ENCODE measurements around the gene BBIP1.
A peak's percentile ranks its signal among the peaks of the same experiment; 100 is the strongest.

BBIP1 gene, protein sequence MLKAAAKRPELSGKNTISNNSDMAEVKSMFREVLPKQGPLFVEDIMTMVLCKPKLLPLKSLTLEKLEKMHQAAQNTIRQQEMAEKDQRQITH

DNA sequence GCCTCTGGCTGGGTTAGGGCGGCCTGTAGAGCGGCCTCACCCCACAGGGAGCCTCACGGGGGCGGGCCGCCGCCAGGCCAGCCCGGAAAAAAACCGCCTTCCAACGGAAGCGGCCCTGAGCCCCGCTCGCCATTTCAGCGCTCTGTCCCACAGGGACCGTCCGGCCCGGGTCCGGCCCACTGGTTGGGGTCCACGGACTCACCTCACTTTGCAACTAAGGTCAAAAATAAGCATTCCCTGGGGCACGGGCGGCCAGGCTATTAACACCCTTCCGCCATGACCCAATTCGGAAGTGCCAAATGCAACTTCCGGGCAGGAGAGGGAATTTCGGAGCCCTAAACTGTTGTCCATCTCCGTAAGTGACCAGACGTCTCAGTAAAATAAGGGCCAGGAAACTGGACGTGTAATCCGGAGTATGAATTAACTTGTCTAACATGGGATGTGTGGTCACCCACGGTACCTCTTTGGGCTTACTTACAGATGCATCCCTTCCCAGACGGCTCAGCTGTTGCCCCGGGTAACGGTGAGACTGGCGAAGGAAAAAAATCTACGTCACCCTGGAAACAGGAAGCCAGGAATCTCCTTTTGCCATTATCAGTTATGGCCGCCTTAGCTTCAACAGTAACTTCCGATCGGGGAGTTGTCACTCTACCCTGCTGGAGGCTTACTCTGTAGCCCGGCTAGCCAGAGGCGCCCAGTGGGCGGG, at the start of gene BBIP1:
BBIP1 (minus strand) TSS at position 538 of the 706 bp plus-strand sequence. CDS start 1,023 bp downstream, outside the sequence.
- DNase-seq: peak; percentile 100

DNA sequence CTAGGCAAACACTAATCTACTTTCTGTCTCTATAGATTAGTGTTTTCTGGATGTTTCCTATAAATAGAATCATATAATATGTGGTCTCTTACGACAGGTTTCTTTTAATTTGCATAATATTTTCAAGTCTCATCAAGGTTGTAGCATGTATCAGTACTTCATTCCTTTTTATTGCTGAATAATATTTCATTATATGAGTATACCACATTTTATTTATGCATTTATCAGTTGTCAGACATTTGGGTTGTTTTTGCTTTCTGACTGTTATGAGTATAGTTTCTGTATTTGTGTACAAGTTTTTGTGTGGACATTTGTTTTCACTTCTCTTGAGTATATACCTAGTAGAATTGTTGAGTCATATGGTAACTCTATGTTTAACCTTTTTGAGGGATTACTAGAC, 48.7 kb upstream of the BBIP1 start:
- DNase-seq: no peak

DNA sequence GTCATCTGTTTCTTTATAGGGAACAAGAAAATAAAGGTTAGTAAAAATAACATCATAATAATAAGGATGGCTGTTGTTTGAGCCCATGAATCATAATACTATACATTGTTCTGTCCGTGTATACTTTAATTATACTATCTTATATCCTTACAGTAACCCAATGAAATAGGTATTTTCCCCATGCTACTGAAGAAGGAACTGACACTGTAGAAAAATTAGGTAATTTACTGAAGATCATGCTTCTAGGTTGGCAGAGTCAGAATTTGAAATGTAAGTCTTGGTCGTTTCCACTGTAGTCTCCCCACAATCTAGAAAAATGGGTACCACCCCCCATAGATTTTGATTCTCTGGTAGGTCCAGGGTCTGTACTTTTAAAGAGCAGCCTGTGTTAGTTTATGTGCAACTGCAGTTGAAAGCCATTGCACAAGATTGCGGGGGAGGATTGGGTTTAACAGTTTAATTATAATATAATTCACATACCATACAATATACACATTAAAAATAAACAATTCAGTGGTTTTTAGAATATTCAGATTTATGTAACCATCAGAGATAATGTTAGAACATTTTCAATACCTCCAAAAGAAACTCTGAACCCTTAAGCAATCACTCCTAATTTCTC, 48.1 kb upstream of the BBIP1 start:
- no peak for DNase-seq

DNA sequence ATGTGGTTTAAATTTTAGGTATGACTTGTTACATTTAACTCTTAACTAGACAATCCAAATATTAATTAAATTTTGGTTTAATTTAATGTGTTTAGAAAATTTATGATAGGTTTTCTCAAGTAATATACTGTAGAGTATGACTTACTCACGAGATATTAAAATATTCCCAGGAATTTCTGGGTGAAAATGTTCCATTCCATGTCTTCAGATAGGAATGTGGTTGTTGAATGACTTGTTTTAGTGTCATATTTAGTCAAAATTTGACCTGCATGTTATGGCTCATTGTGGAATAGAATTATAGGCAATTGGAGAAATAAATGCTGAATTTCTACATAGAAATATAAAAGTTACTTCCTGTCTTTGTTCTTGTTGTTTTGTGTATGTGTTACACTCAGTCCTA, 47.2 kb upstream of the BBIP1 start:
- DNase-seq: no peak

DNA sequence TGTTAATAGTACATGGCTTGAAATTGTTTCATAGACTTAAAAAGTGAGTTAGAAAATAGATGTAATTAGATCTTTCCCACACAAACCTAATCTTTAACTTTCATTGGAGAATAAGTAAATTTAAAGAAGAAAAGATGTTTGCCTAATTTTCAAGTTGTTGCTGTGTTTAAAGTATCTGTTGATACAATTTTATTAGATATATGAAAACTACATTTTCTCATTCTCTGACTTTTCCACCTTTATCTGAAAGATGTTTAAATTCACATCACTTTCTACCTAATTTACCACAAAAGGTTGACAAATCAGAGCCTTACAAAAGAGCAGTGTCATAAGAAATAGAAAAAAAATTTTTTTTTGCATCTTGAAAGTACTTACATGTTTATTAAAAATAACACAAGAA, 46.2 kb upstream of the BBIP1 start:
- no peak for DNase-seq

DNA sequence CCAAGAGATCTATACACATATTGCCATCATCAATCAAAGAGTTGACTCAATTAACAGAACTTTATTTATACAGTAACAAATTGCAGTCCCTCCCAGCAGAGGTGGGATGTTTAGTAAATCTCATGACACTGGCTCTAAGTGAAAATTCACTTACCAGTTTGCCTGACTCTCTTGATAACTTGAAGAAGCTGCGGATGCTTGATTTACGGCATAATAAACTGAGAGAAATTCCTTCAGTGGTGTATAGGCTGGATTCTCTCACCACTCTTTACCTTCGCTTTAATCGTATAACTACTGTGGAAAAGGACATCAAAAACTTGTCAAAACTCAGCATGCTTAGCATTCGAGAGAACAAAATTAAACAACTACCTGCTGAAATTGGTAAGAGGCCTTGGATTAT, 45.7 kb upstream of the BBIP1 start:
- no peak for DNase-seq

DNA sequence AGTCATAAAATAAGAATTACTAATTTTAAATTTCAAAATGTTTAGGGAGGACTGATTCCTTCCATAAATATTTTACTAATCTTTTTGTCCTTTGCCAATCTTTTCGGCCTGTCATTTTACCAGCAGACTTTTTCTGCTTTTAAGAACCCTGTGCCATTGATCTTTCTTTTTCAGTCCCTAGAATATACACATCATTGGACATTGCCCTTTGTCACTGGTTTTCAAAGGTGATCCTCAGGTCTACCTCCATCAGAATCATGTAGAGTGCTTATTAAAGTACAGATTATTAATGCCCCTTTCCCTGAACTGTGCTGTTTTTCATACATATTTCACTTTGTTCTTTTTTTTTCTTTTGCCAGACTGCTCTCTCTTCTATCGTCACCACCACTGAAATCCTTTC, 44.2 kb upstream of the BBIP1 start:
- DNase-seq: no peak

DNA sequence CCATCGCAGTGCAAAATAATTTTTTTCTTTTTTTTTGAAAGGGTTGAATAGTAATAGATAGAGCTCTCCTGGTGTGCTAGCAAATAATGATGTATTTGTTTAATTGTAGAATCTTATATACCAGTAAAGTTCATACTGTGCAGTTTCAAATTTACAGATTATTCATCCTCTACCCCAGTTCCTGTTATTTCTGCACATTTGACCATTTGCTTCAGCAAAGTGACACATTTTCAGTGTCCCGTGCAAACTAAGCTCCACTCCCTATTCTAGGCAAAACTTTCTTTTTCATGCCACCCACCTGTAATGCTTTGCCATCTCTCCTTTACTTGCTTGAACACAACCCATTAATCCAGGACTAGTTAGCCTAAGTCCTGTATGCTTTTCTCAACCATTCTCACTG, 43.5 kb upstream of the BBIP1 start:
- DNase-seq: no peak

DNA sequence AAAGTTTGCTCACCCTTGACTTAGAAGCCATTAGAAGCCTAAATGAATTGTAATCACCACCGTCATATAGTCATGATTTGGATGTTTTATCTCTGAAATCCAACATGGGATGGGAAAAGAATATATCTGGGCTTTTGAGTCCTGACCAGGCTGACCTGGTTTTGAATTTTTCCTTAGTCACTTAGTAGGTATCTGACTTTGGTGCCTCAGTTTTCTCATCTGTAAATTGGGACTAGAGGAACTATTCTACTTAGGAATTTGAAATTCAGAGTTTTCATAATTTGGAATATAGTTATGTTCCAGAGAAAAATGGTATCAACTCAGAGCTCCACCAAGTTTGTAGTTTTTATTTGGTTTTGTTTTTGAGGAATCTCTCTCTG, 41.3 kb upstream of the BBIP1 start:
- DNase-seq: no peak

DNA sequence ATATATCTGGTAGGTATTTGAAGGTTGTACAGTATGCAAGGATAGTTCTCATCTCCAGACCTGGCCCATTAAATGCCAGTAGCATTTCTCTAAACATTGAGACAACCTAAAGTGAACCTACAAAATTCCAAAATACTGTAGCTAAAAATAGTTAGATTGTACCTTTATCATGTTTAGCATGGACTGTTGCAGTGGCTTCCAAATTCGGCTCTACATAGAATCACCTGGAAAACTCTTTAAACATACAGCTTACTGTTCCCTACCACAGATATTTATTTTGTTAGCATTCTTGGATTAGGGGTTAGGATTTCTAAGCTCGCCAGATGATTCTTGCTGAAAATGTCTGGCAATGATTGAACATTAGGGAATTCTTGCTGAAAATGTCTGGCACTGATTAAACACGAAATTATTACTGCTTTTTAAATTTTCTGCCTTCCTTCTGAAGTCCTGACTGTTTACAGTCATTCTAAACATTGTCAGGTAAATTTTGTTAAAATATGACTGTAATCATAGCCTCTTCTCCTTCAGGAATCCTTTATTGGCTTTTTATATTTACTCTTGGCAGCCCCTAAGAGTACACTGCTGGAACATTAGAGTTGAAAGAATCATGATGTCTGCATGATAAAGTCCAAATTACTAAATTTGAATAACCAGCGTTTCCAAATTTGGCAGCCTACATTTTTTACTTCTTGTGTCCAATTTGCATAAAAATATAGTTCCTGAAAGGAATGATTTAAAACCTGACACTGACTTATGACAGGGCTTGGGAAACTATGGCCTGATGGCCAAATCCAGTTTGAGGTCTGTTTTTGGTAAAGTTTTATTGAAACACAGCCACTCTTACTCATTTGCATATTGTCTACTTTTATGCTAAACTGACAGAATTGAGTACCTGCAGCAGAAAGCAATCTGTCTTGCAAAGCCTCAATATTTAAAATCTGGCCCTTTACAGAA, 40.7 kb upstream of the BBIP1 start:
- no peak for DNase-seq

DNA sequence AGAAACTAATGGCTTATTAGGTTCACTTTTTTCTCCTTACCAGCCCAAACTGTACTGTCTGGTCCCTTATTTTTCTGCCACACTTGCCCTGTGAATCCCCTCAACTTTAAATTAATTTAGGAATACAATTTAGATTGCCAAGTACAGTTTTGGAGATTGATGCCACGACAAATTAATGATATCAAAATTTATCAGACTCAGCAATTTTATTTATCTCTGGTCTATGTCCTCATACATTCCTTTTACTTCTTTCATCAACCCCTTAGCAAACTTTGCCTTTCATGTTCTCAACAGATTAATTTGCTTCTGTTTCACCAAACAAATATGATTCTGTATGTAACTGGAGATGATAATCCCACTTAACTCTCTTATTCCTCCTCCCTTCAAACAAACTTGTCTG, 38.6 kb upstream of the BBIP1 start:
- DNase-seq: no peak

DNA sequence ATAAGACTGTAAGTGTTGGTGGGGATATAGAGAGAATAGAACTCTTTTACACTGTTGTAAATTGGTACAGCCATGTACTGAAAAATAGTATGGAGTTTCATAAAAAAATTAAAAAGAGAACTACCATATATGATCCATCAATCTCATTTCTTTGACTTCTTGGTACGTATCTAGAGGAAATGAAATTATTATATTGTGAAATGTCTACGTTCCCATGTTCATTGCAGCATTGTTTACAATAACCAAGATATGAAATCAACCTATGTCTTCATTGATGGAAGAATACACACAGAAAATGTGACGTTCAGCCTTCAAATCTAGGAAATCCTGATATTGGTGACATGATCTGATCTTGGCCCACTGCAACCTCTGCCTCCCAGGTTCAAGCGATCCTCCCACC, 32.4 kb upstream of the BBIP1 start:
- DNase-seq: no peak

DNA sequence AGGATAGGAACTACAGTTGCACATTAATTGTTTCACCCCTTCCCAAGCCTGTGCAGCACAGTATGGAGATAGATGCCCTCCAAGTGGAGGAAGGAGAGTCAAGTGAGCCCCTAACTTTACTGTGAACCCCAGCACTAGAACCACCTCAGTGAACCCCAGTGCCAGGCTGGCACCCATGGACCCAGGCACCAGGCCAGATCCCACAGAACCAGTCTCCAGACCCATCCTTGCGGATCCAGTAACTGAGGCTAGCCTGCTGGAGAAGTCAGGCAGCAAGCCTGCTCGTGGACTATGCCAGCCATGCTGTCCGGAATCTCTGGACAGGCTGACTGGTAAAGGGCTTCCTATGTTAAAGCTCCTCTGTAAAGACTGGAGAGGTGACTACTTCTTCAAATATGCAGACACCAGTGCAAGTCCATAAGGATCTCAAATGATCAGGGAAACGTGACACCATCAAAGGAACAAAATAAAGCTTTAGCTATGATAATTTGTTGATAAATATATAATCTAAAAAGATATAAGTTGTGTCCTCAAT, 28.1 kb upstream of the BBIP1 start:
- no peak for DNase-seq

DNA sequence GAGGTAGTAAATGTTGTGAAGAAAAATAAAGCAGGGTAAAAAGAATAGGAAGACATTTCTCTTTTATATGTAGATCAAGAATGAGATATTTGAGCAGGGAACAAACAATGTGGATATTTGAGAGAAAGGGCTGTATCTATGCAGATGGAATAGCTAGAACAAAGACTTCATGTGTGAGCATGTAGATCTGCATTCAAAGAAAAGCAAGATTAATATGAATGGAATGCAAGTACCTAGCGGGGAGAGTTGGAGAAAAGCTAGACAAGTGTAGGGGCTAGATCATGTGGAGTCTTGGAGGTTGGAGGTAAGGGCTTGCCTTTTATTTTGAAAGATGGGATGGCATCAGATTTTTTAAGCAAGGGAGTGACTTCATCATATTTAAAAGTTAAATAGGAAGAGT, 27.5 kb upstream of the BBIP1 start:
- DNase-seq: no peak

DNA sequence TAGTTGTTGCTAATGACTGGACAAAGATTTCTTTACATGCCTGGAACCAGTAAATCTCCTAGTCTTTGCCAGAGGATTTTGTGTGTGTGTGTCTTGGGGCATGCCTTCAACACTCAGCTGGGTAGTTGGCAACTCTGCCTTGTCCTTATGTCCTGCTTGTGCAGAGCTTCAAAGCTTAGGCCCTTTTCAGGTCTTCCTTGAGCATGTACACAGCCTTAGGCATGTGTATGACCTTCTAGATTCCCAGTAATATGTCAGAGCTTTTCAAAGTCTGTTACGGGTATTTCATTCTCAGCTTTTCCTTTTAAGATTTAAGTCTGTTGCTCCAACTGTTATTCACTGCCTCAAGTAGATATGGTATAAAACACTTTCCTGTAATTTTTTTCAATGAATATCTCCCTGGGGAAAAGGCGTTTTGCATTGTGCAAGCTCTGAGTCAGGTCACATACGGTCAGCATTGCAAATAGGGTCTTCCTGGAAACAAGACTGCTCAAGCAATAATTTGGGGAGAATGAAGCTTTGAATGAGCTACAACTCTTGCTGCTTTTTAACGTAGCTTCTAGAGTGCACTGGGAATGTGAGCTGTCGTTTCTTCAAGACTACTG, 25.9 kb upstream of the BBIP1 start:
- no peak for DNase-seq

DNA sequence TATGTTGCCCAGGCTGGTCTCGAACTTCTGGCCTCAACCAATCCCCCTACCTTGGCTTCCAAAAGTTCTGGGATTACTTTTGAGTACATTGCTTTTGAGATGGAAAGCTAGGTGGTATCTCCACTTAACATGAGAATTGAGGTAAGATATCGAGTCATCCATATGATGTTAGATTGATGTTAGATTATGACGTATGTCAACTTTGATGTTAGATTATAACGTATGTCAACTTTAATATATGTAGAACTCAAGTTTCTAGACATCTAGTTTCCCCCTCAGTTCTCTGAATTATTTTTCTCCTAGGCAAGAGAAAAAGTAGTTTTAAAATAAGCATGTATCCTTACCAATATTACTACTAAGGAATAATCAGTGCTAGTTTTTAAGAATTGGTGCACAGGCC, 20.4 kb upstream of the BBIP1 start:
- DNase-seq: no peak

DNA sequence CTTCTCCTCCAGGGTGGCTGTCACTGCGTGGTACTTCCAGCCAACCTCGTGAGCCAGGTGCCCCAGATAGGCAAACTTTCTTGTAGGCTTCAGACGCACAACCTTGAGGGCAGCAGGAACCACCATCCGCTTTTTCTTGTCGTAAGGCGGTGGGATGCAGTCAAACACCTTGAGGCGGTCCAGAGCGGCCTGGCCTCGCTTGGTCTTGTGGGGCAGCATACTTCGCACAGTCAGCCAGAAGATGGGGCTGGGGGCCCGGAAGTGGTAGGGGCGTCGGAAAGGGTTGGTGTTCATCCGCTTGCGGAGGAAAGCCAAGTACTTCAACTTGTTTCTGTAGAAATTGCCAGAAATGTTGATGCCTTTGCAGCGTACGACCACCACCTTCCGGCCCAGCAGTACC, 17.8 kb upstream of the BBIP1 start:
- no peak for DNase-seq

DNA sequence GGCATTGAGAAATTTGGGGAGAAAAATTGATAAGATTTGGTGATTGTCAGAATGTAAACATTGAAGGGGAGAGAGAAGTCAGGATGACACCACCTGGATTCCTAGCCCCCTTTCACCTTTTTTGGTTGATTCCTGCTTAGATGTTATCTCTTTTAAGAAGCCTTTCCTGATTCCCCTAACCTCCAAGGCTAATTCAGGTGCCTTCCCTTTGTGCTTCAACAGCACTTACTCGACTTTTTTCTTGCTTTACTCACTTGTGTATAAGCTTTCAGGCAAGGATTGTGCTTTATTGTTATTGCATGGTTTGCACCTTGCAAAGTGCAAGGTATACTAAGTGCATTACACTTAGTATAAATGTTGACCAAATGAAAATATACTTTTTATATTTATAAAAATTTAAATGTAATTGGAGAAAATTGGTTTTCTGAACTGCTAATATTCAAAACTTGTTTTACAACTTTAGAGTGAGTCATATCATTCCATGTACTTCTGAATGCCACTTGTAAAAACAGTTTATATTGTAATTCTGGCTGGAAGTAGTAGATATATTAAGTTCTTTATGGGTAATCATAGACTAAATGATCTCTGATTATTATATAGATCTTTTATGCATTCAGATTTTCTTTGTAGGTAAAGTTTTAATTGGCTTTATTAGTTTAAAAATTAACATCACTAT, 13.7 kb upstream of the BBIP1 start:
- DNase-seq: no peak

DNA sequence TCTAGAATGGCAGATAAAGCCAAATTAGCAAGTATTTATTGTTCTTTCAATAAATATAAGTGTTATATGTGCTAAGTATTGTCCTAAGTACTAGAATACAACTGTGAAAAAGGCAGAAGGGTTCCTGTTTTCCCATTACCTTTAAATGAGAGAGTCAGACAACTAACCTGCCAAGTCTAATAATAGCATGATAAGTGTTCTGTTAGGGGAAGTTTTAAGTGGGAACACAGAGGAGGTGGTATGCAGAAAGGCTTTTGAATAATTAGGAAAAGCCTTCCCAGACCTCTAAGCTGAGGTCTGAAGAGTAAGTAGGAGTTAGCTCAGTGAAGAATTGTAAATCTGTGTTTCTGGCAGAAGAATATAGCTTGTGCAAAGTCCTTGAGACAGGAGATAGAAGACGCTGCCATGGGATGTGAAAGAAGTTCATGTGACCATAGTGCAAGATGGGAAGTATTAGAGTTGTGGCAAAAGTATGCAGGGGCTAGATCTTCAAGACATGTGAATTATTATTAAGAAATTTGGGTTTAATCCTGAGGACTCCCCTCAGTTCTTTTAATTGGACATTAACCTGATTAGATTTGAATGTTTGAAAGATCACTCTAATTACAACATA, 12.9 kb upstream of the BBIP1 start:
- DNase-seq: no peak

DNA sequence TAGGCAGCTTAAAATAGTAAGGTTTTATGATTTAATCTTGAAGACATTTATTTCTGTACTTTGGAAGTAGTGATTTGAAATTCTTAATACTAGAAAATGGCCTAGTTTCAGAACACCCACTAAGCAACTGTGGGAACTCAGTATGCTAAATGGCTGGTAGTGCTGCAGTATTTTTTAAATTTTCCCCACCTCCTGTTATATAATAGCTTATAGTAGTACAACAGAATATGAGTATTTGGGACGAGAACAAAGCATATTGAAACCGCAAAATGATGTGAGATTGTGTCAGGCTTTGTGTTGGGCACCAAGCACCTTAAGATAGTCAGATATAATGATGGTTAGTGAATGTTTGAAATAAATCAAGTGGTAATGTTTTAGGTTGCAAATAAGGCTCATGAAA, 8.5 kb upstream of the BBIP1 start:
- DNase-seq: no peak

DNA sequence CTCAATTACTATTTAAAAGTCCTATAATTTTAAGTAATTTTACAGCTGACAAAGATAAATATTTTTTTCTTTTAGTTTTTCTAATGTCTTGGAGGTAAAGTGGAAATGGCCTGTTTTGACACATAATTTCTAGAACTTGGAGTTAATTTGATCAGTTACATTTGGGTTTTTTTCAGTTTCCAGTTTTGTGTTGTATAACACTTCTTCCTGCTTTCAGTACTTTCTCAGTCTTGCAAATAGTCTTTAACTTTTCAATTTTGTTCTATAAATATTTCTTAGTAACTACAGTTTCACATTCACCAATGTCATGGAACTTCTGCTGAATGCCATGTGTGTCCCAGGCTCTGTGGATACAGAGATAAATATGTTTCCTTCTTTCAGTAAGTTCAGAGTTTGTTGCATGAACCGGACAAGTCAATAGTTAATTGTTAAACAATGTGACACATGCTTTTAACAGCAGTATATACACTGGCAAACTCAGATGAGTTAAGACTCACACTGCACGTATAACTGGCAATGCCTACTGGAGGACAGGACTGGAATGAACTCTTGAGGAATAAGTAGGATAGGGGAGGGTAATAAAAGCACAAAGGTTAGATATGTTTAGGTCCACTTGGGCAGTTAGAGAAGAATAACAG, 5.0 kb upstream of the BBIP1 start:
- DNase-seq: peak; percentile 55

Data from kidney glomerular epithelial cell (primary cell).